Liver (tissue), 9 donors: ENCODE data around the gene CAPN10. TPM values are rescaled to one million over a fixed set of nuclear protein-coding genes. Genes with fewer than 3 reads are reported as not detected.

Source experiments
- DNase-seq: peaks from one replicate; pipeline ENCODE4 v3.0.0-alpha.2; 2017; ENCODE audit warnings: low spot score
- H3K27ac ChIP-seq, 2 donors: one replicate each; pipeline ENCODE4 v1.7.0; 2013; ENCODE audit warnings: inconsistent platforms in 2 of 2, low read length in 2 of 2, control low read depth in 1 of 2, low read depth in 1 of 2, mild to moderate bottlenecking in 1 of 2
- H3K27me3 ChIP-seq, 4 donors: one replicate each; pipeline versions ENCODE4 v1.6.1 to v1.7.0; 2013; ENCODE audit warnings: low read length in 3 of 4, inconsistent platforms in 1 of 4, mild to moderate bottlenecking in 1 of 4, moderate library complexity in 1 of 4; ENCODE audit not compliant: control insufficient read depth in 4 of 4, insufficient read depth in 4 of 4
- H3K36me3 ChIP-seq, 4 donors: one replicate each; pipeline versions ENCODE4 v1.6.1 to v1.7.0; 2013; ENCODE audit warnings: low read length in 3 of 4, mild to moderate bottlenecking in 3 of 4, low read depth in 1 of 4, moderate library complexity in 1 of 4; ENCODE audit not compliant: control insufficient read depth in 4 of 4, insufficient read depth in 3 of 4
- H3K4me1 ChIP-seq, 4 donors: one replicate each; pipeline versions ENCODE4 v1.6.1 to v1.7.0; 2013; ENCODE audit warnings: low read length in 3 of 4, mild to moderate bottlenecking in 3 of 4, moderate library complexity in 1 of 4; ENCODE audit not compliant: control insufficient read depth in 4 of 4, insufficient read depth in 4 of 4
- H3K4me3 ChIP-seq, 3 donors: one replicate each; pipeline versions ENCODE4 v1.6.1 to v1.7.0; 2013; ENCODE audit warnings: low read length in 3 of 3, control low read depth in 1 of 3, low read depth in 1 of 3, mild to moderate bottlenecking in 1 of 3
- H3K9ac ChIP-seq, 2 donors: one replicate each; pipeline ENCODE4 v1.7.0; 2013; ENCODE audit warnings: low read length in 2 of 2, mild to moderate bottlenecking in 2 of 2, moderate library complexity in 2 of 2, control low read depth in 1 of 2, low read depth in 1 of 2
- H3K9me3 ChIP-seq, 4 donors: one replicate each; pipeline versions ENCODE4 v1.6.1 to v1.7.0; 2013; ENCODE audit warnings: low read length in 3 of 4; ENCODE audit not compliant: control insufficient read depth in 4 of 4
- ATF3 ChIP-seq: IDR thresholded peaks from 2 replicates; pipeline ENCODE4 v1.6.1; 2016; ENCODE audit warnings: antibody characterized with exemption
- CTCF ChIP-seq: fragments of 150-350 bp; IDR thresholded peaks from 2 replicates; pipeline ENCODE4 v1.5.1; 2017; ENCODE audit warnings: improper control_type of control experiment, low read depth, low read length; ENCODE audit not compliant: missing input control
- FOXA1 ChIP-seq: IDR thresholded peaks from 2 replicates; pipeline ENCODE4 v1.6.1; 2016; ENCODE audit warnings: antibody characterized with exemption
- GABPA ChIP-seq, 2 donors: IDR thresholded peaks in 1 of 2; conservative IDR thresholded peaks in 1 of 2; 2 replicates each; pipeline ENCODE4 v1.6.1; 2016; ENCODE audit warnings: antibody characterized with exemption in 2 of 2, mild to moderate bottlenecking in 1 of 2, moderate library complexity in 1 of 2
- HNF4G ChIP-seq: IDR thresholded peaks from 2 replicates; pipeline ENCODE4 v1.6.1; 2016; ENCODE audit warnings: antibody characterized with exemption
- JUND ChIP-seq, 2 donors: IDR thresholded peaks; 2 replicates each; pipeline ENCODE4 v1.6.1; 2016; ENCODE audit warnings: antibody characterized with exemption in 2 of 2
- NR2F2 ChIP-seq: IDR thresholded peaks from 2 replicates; pipeline ENCODE4 v1.6.1; 2016; ENCODE audit warnings: antibody characterized with exemption
- RAD21 ChIP-seq, 2 donors: IDR thresholded peaks; 2 replicates each; pipeline ENCODE4 v1.6.1; 2016; ENCODE audit warnings: antibody characterized with exemption in 2 of 2, mild to moderate bottlenecking in 2 of 2
- RXRA ChIP-seq, 2 donors: IDR thresholded peaks; 2 replicates each; pipeline ENCODE4 v1.6.1; 2017 to 2018; ENCODE audit warnings: antibody characterized with exemption in 2 of 2, mild to moderate bottlenecking in 1 of 2
- SP1 ChIP-seq: IDR thresholded peaks from 2 replicates; pipeline ENCODE4 v1.6.1; 2018; ENCODE audit warnings: antibody characterized with exemption, mild to moderate bottlenecking
- TAF1 ChIP-seq: conservative IDR thresholded peaks from 2 replicates; pipeline ENCODE4 v1.6.1; 2016; ENCODE audit warnings: antibody characterized with exemption, mild to moderate bottlenecking
- YY1 ChIP-seq: IDR thresholded peaks from 2 replicates; pipeline ENCODE4 v1.6.1; 2016; ENCODE audit warnings: antibody characterized with exemption, mild to moderate bottlenecking
- WGBS: extraction: QIAGEN DNeasy Blood & Tissue Kit; methylation state at CpG from one replicate; pipeline ENCODE4 v1.1.7; 2013; 5-methylcytosine and 5-hydroxymethylcytosine counted together
- polyA plus RNA-seq, 2 donors: library from polyadenylated mRNA; stranded (reverse) in 1 of 2; unstranded in 1 of 2; fragments of 200-250 nt in 1 of 2; fragments of >200 nt in 1 of 2; fragmentation: Nextera tagmentation in 1 of 2; extraction: Ambion mirVana in 1 of 2; gene quantifications; one replicate each; pipeline versions ENCODE4 v1.2.1 to v1.2.3, GENCODE V29; 2013 to 2015
- total RNA-seq, 2 donors: library from RNA; depleted of rRNA; stranded (reverse); fragments of >200 nt; gene quantifications; one replicate each; pipeline ENCODE4 v1.2.3, GENCODE V29; 2014
- TF ChIP-seq, protein P1 (sequence below): IDR thresholded peaks from 2 replicates; pipeline ENCODE4 v1.6.1; 2016; ENCODE audit warnings: antibody characterized with exemption
- donor health status: healthy.
- donor health status: healthy.
- donor health status: healthy.
- donor health status: healthy.
- donor health status: healthy.

The CAPN10 gene
- total and polyA plus RNA-seq, 4 donors, result 4.8 to 11.3 (median 6.5) TPM

GRCh38 chr2:240554767-240555493, 31.6 kb upstream of the CAPN10 start:
- Histone ChIP-seq H3K27me3 (no peaks in the 10 kb centered on the region), H3K9ac (no peak overlapping the region), H3K4me3 (no peak overlapping the region), H3K36me3 (peaks cover 0 to 5% (median 3%) of the 10 kb centered on the region in 4 donors), H3K27ac (no peak overlapping the region), H3K4me1 (peaks cover 11 to 26% (median 15%) of the 10 kb centered on the region in 4 donors), H3K9me3 (no peaks in the 10 kb centered on the region)
- WGBS, result 95% methylated on average over 17 of the region's 17 CpGs
- no peak for TF ChIP-seq TAF1
- TF ChIP-seq YY1, result no peak
- TF ChIP-seq, protein P1, sequence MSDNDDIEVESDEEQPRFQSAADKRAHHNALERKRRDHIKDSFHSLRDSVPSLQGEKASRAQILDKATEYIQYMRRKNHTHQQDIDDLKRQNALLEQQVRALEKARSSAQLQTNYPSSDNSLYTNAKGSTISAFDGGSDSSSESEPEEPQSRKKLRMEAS, result no peak
- TF ChIP-seq RXRA (IDR thresholded peaks at IDR 0.05), result no peak
- no peak for DNase-seq

- TF ChIP-seq GABPA (IDR thresholded peaks at IDR 0.05 in 1 of 2, conservative IDR thresholded peaks at IDR 0.05 in 1 of 2) (no peak), YY1 (no peak), TAF1 (no peak), FOXA1 (no peak), ATF3 (no peak), HNF4G (no peak), CTCF (no peak), SP1 (no peak), RXRA (IDR thresholded peaks at IDR 0.05) (no peak), RAD21 (IDR thresholded peaks at IDR 0.05) (no peak)
- TF ChIP-seq, protein P1, result no peak
- peaks cover 0 to 5% (median 3%) of the 10 kb centered on the region in 4 donors for H3K36me3 ChIP-seq
- no peak overlapping the region for H3K9ac ChIP-seq
- no peaks in the 10 kb centered on the region for H3K27me3 ChIP-seq
- no peak overlapping the region for H3K27ac ChIP-seq
- DNase-seq, result no peak
- WGBS, result 96% methylated on average over 16 of the region's 16 CpGs
- no peak overlapping the region for H3K4me3 ChIP-seq
- no peaks in the 10 kb centered on the region for H3K9me3 ChIP-seq
- peaks cover 11 to 27% (median 15%) of the 10 kb centered on the region in 4 donors for H3K4me1 ChIP-seq
Observed at GRCh38 chr2:240555541-240556250, 30.8 kb upstream of the CAPN10 start.

DNA sequence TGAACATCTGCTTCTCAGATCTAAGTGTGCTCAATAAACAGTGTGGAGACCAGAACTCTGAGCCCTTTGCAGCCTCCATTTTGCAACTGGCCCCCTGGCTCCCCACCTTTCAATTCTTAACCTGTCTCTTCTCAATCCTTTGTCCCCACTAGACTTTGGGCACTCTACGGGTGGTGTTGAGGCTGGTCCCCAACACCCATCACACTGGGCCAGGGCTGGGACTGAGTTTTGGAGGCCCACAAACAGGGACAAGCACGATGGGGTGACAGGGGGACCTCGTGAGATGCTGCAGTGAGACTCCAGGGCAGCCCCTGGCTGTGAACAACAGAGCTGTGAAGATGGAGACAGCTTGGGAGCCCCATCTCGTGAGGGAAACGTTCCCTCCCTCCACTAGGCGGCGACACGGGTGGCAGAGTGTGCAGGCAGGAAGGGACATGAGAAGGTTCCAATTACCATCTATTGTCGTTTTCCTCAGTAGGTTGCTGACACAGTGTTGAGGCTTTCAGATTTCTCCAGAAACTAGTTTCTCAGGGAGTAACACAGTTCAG, 29.9 kb upstream of the CAPN10 start:
- Histone ChIP-seq H3K9me3 (no peaks in the 10 kb centered on the region), H3K4me1 (peaks cover 11 to 32% (median 20%) of the 10 kb centered on the region in 4 donors), H3K4me3 (no peak overlapping the region), H3K36me3 (peaks cover 0 to 4% (median 1%) of the 10 kb centered on the region in 4 donors), H3K9ac (no peak overlapping the region), H3K27me3 (no peaks in the 10 kb centered on the region), H3K27ac (no peak overlapping the region)
- WGBS, result 81% methylated on average over 9 of the region's 9 CpGs
- peak; percentile 72 for DNase-seq
- TF ChIP-seq NR2F2 (no peak), ATF3 (no peak), JUND (IDR thresholded peaks at IDR 0.05) (no peak), RAD21 (IDR thresholded peaks at IDR 0.05) (peak in 1 of 2 donors; percentile 48), CTCF (peak; percentile 6)
- TF ChIP-seq, protein P1, result no peak
